Fibroblast of skin of left quadriceps (primary cell): Measurements from ENCODE around the gene RGS4.
"Not testable (repeated sequence)": the region's sequence is repeated elsewhere in the genome, so short reads cannot be mapped to it uniquely, and the experiment has no call there.

Experiments used
- DNase-seq, 2 experiments: peaks; one replicate each; pipeline ENCODE4 v3.0.0-alpha.2; 2013; ENCODE audit warnings: low read depth in 2 of 2

RGS4 gene

GRCh38 chr1:163068716-163069115 lies 445 bp upstream of the RGS4 start:
- no peak for DNase-seq

- no peak for DNase-seq
These were observed 605 bp downstream of the RGS4 start for GRCh38 chr1:163069655-163070277.

GRCh38 chr1:163071405-163072255 lies 2.5 kb downstream of the RGS4 start:
- DNase-seq: peak; percentile 73 to 76

- no peak for DNase-seq
These were observed 3.5 kb downstream of the RGS4 start for GRCh38 chr1:163072658-163073057.

GRCh38 chr1:163074004-163074403 lies 4.8 kb downstream of the RGS4 start:
- no peak for DNase-seq

- no peak for DNase-seq
These were observed 5.6 kb downstream of the RGS4 start for GRCh38 chr1:163074716-163075284.

GRCh38 chr1:163076044-163076443 lies 6.9 kb downstream of the RGS4 start:
- DNase-seq: no peak

GRCh38 chr1:163076446-163076845 lies 7.3 kb downstream of the RGS4 start:
- no peak for DNase-seq

GRCh38 chr1:163076981-163077761 lies 8.0 kb downstream of the RGS4 start:
- DNase-seq: no peak

- DNase-seq: no peak
These were observed 13.8 kb downstream of the RGS4 start for GRCh38 chr1:163082971-163083370.

GRCh38 chr1:163083690-163084089 lies 14.5 kb downstream of the RGS4 start:
- no peak for DNase-seq

- DNase-seq: peak; percentile 38 to 42
These were observed 15.2 kb downstream of the RGS4 start for GRCh38 chr1:163084330-163084729.

- DNase-seq: peak; percentile 69 to 71
These were observed 16.1 kb downstream of the RGS4 start for GRCh38 chr1:163085041-163085903.

GRCh38 chr1:163085904-163086268 lies 16.7 kb downstream of the RGS4 start:
- peak; percentile 55 to 59 for DNase-seq

GRCh38 chr1:163089117-163089516 lies 20.0 kb downstream of the RGS4 start:
- DNase-seq: not testable (repeated sequence)

- DNase-seq: no peak
These were observed 21.3 kb downstream of the RGS4 start for GRCh38 chr1:163090321-163090945.

- DNase-seq: no peak
These were observed 24.0 kb downstream of the RGS4 start for GRCh38 chr1:163093169-163093568.

- no peak for DNase-seq
These were observed 24.4 kb downstream of the RGS4 start for GRCh38 chr1:163093579-163093978.

GRCh38 chr1:163094182-163094581 lies 25.0 kb downstream of the RGS4 start:
- DNase-seq: no peak

- no peak for DNase-seq
These were observed 25.4 kb downstream of the RGS4 start for GRCh38 chr1:163094589-163094988.

GRCh38 chr1:163095213-163095612 lies 26.1 kb downstream of the RGS4 start:
- no peak for DNase-seq
